Liver (tissue), 9 donors: ENCODE data around the gene NEK2. TPM values are rescaled to one million over a fixed set of nuclear protein-coding genes. Genes with fewer than 3 reads are reported as not detected.

Experiments
- DNase-seq: peaks from one replicate; pipeline ENCODE4 v3.0.0-alpha.2; 2017; ENCODE audit warnings: low spot score
- H3K27ac ChIP-seq, 2 donors: one replicate each; pipeline ENCODE4 v1.7.0; 2013; ENCODE audit warnings: inconsistent platforms in 2 of 2, low read length in 2 of 2, control low read depth in 1 of 2, low read depth in 1 of 2, mild to moderate bottlenecking in 1 of 2
- H3K27me3 ChIP-seq, 4 donors: one replicate each; pipeline versions ENCODE4 v1.6.1 to v1.7.0; 2013; ENCODE audit warnings: low read length in 3 of 4, inconsistent platforms in 1 of 4, mild to moderate bottlenecking in 1 of 4, moderate library complexity in 1 of 4; ENCODE audit not compliant: control insufficient read depth in 4 of 4, insufficient read depth in 4 of 4
- H3K36me3 ChIP-seq, 4 donors: one replicate each; pipeline versions ENCODE4 v1.6.1 to v1.7.0; 2013; ENCODE audit warnings: low read length in 3 of 4, mild to moderate bottlenecking in 3 of 4, low read depth in 1 of 4, moderate library complexity in 1 of 4; ENCODE audit not compliant: control insufficient read depth in 4 of 4, insufficient read depth in 3 of 4
- H3K4me1 ChIP-seq, 4 donors: one replicate each; pipeline versions ENCODE4 v1.6.1 to v1.7.0; 2013; ENCODE audit warnings: low read length in 3 of 4, mild to moderate bottlenecking in 3 of 4, moderate library complexity in 1 of 4; ENCODE audit not compliant: control insufficient read depth in 4 of 4, insufficient read depth in 4 of 4
- H3K4me3 ChIP-seq, 3 donors: one replicate each; pipeline versions ENCODE4 v1.6.1 to v1.7.0; 2013; ENCODE audit warnings: low read length in 3 of 3, control low read depth in 1 of 3, low read depth in 1 of 3, mild to moderate bottlenecking in 1 of 3
- H3K9ac ChIP-seq, 2 donors: one replicate each; pipeline ENCODE4 v1.7.0; 2013; ENCODE audit warnings: low read length in 2 of 2, mild to moderate bottlenecking in 2 of 2, moderate library complexity in 2 of 2, control low read depth in 1 of 2, low read depth in 1 of 2
- H3K9me3 ChIP-seq, 4 donors: one replicate each; pipeline versions ENCODE4 v1.6.1 to v1.7.0; 2013; ENCODE audit warnings: low read length in 3 of 4; ENCODE audit not compliant: control insufficient read depth in 4 of 4
- EGR1 ChIP-seq, 2 donors: IDR thresholded peaks; 2 replicates each; pipeline ENCODE4 v1.6.1; 2016 to 2018; ENCODE audit warnings: antibody characterized with exemption in 2 of 2, low read depth in 2 of 2
- FOXA2 ChIP-seq: IDR thresholded peaks from 2 replicates; pipeline ENCODE4 v1.6.1; 2016; ENCODE audit warnings: antibody characterized with exemption
- GABPA ChIP-seq, 2 donors: IDR thresholded peaks in 1 of 2; conservative IDR thresholded peaks in 1 of 2; 2 replicates each; pipeline ENCODE4 v1.6.1; 2016; ENCODE audit warnings: antibody characterized with exemption in 2 of 2, mild to moderate bottlenecking in 1 of 2, moderate library complexity in 1 of 2
- HNF4A ChIP-seq, 2 donors: conservative IDR thresholded peaks; 2 replicates each; pipeline ENCODE4 v1.6.1; 2016; ENCODE audit warnings: antibody characterized with exemption in 2 of 2, mild to moderate bottlenecking in 2 of 2
- HNF4G ChIP-seq: IDR thresholded peaks from 2 replicates; pipeline ENCODE4 v1.6.1; 2016; ENCODE audit warnings: antibody characterized with exemption
- JUND ChIP-seq, 2 donors: IDR thresholded peaks; 2 replicates each; pipeline ENCODE4 v1.6.1; 2016; ENCODE audit warnings: antibody characterized with exemption in 2 of 2
- NR2F2 ChIP-seq: IDR thresholded peaks from 2 replicates; pipeline ENCODE4 v1.6.1; 2016; ENCODE audit warnings: antibody characterized with exemption
- RAD21 ChIP-seq, 2 donors: IDR thresholded peaks; 2 replicates each; pipeline ENCODE4 v1.6.1; 2016; ENCODE audit warnings: antibody characterized with exemption in 2 of 2, mild to moderate bottlenecking in 2 of 2
- RXRA ChIP-seq, 2 donors: IDR thresholded peaks; 2 replicates each; pipeline ENCODE4 v1.6.1; 2017 to 2018; ENCODE audit warnings: antibody characterized with exemption in 2 of 2, mild to moderate bottlenecking in 1 of 2
- SP1 ChIP-seq: IDR thresholded peaks from 2 replicates; pipeline ENCODE4 v1.6.1; 2018; ENCODE audit warnings: antibody characterized with exemption, mild to moderate bottlenecking
- TAF1 ChIP-seq: conservative IDR thresholded peaks from 2 replicates; pipeline ENCODE4 v1.6.1; 2016; ENCODE audit warnings: antibody characterized with exemption, mild to moderate bottlenecking
- WGBS: extraction: QIAGEN DNeasy Blood & Tissue Kit; methylation state at CpG from one replicate; pipeline ENCODE4 v1.1.7; 2013; 5-methylcytosine and 5-hydroxymethylcytosine counted together
- polyA plus RNA-seq, 2 donors: library from polyadenylated mRNA; stranded (reverse) in 1 of 2; unstranded in 1 of 2; fragments of 200-250 nt in 1 of 2; fragments of >200 nt in 1 of 2; fragmentation: Nextera tagmentation in 1 of 2; extraction: Ambion mirVana in 1 of 2; gene quantifications; one replicate each; pipeline versions ENCODE4 v1.2.1 to v1.2.3, GENCODE V29; 2013 to 2015
- total RNA-seq, 2 donors: library from RNA; depleted of rRNA; stranded (reverse); fragments of >200 nt; gene quantifications; one replicate each; pipeline ENCODE4 v1.2.3, GENCODE V29; 2014
- TF ChIP-seq, protein P1 (sequence below): IDR thresholded peaks from 2 replicates; pipeline ENCODE4 v1.6.1; 2016; ENCODE audit warnings: antibody characterized with exemption, mild to moderate bottlenecking
- TF ChIP-seq, protein P2 (sequence below): IDR thresholded peaks from 2 replicates; pipeline ENCODE4 v1.6.1; 2016; ENCODE audit warnings: antibody characterized with exemption
- TF ChIP-seq, protein P3 (sequence below): IDR thresholded peaks from 2 replicates; pipeline ENCODE4 v1.6.1; 2016; ENCODE audit warnings: antibody characterized with exemption
- TF ChIP-seq, protein P4 (sequence below): fragments of 150-350 bp; IDR thresholded peaks from 2 replicates; pipeline ENCODE4 v1.5.1; 2017; ENCODE audit warnings: improper control_type of control experiment, low read depth, low read length; ENCODE audit not compliant: missing input control
- TF ChIP-seq, protein P5 (sequence below): IDR thresholded peaks from 2 replicates; pipeline ENCODE4 v1.6.1; 2016; ENCODE audit warnings: antibody characterized with exemption
- donor health status: healthy.
- donor health status: healthy.
- donor health status: healthy.
- donor health status: healthy.
- donor health status: healthy.

Gene NEK2
- total and polyA plus RNA-seq, 4 donors, result 0.29 to 25.7 (median 1.3) TPM; not detected in 1

DNA sequence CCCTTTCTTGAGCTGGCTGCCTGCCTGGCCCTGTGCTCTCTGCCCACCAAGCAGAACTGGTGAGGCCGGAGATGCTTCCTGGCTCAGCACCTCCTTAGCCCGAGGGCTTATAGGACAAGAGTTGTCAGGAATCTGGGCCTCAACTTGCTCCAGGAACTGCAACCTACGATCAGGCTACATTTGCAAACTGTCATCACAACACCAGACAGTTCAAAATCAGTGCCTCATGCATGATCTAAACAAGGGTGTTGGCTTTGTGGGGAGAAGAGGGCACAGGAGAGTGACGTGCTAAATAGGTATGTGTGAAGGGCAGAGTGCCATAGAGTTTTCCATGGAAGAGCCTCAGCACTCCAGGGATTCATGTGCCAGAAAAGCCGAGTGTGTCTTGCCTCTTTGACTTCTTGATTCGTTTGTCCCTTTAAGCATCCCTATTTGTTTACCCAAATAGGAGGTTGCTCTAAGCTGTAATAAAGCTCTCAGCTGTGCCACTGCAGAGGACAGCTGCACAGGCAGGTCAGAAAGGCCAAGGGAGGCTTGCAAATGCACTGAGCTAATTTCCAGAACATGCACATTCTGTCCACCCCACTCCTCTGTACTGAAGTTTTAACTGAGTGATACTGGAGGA is 30.2 kb upstream of the NEK2 start:
- Histone ChIP-seq H3K9me3 (no peaks in the 10 kb centered on the region), H3K9ac (no peak overlapping the region), H3K27ac (no peak overlapping the region), H3K4me3 (no peak overlapping the region), H3K36me3 (no peaks in the 10 kb centered on the region), H3K27me3 (no peaks in the 10 kb centered on the region), H3K4me1 (no peaks in the 10 kb centered on the region)
- no peak for DNase-seq
- TF ChIP-seq GABPA (IDR thresholded peaks at IDR 0.05 in 1 of 2, conservative IDR thresholded peaks at IDR 0.05 in 1 of 2) (no peak), JUND (IDR thresholded peaks at IDR 0.05) (no peak), HNF4A (conservative IDR thresholded peaks at IDR 0.05) (no peak)
- TF ChIP-seq, protein P1, sequence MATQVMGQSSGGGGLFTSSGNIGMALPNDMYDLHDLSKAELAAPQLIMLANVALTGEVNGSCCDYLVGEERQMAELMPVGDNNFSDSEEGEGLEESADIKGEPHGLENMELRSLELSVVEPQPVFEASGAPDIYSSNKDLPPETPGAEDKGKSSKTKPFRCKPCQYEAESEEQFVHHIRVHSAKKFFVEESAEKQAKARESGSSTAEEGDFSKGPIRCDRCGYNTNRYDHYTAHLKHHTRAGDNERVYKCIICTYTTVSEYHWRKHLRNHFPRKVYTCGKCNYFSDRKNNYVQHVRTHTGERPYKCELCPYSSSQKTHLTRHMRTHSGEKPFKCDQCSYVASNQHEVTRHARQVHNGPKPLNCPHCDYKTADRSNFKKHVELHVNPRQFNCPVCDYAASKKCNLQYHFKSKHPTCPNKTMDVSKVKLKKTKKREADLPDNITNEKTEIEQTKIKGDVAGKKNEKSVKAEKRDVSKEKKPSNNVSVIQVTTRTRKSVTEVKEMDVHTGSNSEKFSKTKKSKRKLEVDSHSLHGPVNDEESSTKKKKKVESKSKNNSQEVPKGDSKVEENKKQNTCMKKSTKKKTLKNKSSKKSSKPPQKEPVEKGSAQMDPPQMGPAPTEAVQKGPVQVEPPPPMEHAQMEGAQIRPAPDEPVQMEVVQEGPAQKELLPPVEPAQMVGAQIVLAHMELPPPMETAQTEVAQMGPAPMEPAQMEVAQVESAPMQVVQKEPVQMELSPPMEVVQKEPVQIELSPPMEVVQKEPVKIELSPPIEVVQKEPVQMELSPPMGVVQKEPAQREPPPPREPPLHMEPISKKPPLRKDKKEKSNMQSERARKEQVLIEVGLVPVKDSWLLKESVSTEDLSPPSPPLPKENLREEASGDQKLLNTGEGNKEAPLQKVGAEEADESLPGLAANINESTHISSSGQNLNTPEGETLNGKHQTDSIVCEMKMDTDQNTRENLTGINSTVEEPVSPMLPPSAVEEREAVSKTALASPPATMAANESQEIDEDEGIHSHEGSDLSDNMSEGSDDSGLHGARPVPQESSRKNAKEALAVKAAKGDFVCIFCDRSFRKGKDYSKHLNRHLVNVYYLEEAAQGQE, result no peak
- 78% methylated on average over 6 of the region's 6 CpGs for WGBS

DNA sequence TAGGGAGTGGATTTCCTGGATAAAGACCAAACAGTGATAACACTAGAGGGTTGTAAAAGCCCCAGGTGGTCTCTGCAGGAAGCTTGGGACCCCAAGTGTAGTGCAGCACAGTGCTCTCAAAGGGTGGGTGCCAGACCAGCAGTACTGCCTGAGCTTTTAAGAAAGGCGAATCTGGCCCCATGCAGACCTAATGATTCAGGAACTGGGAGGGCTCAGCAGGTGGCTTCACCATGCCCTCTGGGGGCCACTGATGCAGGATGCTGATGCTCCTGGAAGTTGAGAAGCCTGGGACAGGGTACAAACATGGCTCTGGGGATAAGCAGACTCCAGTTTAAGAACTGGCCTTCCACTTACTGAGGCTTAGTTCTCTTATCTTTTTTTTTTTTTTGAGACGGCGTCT is 29.1 kb upstream of the NEK2 start:
- H3K9me3 ChIP-seq, result no peaks in the 10 kb centered on the region
- 91% methylated on average over 3 of the region's 3 CpGs for WGBS

More for the DNA sequence above, 29.1 kb upstream of the NEK2 start:
- TF ChIP-seq FOXA2, result no peak
- no peak for TF ChIP-seq HNF4G
- TF ChIP-seq EGR1 (IDR thresholded peaks at IDR 0.05; ENCODE audit: low read depth in 2 of 2), result no peak
- TF ChIP-seq SP1, result no peak
- TF ChIP-seq, protein P2, sequence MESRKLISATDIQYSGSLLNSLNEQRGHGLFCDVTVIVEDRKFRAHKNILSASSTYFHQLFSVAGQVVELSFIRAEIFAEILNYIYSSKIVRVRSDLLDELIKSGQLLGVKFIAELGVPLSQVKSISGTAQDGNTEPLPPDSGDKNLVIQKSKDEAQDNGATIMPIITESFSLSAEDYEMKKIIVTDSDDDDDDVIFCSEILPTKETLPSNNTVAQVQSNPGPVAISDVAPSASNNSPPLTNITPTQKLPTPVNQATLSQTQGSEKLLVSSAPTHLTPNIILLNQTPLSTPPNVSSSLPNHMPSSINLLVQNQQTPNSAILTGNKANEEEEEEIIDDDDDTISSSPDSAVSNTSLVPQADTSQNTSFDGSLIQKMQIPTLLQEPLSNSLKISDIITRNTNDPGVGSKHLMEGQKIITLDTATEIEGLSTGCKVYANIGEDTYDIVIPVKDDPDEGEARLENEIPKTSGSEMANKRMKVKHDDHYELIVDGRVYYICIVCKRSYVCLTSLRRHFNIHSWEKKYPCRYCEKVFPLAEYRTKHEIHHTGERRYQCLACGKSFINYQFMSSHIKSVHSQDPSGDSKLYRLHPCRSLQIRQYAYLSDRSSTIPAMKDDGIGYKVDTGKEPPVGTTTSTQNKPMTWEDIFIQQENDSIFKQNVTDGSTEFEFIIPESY, result no peak
- TF ChIP-seq, protein P3, sequence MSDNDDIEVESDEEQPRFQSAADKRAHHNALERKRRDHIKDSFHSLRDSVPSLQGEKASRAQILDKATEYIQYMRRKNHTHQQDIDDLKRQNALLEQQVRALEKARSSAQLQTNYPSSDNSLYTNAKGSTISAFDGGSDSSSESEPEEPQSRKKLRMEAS, result no peak
- no peak for TF ChIP-seq NR2F2
- no peak for TF ChIP-seq RXRA (IDR thresholded peaks at IDR 0.05)
- no peak for TF ChIP-seq TAF1
- TF ChIP-seq JUND (IDR thresholded peaks at IDR 0.05), result no peak
- TF ChIP-seq RAD21 (IDR thresholded peaks at IDR 0.05), result no peak
- TF ChIP-seq, protein P4, sequence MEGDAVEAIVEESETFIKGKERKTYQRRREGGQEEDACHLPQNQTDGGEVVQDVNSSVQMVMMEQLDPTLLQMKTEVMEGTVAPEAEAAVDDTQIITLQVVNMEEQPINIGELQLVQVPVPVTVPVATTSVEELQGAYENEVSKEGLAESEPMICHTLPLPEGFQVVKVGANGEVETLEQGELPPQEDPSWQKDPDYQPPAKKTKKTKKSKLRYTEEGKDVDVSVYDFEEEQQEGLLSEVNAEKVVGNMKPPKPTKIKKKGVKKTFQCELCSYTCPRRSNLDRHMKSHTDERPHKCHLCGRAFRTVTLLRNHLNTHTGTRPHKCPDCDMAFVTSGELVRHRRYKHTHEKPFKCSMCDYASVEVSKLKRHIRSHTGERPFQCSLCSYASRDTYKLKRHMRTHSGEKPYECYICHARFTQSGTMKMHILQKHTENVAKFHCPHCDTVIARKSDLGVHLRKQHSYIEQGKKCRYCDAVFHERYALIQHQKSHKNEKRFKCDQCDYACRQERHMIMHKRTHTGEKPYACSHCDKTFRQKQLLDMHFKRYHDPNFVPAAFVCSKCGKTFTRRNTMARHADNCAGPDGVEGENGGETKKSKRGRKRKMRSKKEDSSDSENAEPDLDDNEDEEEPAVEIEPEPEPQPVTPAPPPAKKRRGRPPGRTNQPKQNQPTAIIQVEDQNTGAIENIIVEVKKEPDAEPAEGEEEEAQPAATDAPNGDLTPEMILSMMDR, result no peak
- TF ChIP-seq, protein P5, sequence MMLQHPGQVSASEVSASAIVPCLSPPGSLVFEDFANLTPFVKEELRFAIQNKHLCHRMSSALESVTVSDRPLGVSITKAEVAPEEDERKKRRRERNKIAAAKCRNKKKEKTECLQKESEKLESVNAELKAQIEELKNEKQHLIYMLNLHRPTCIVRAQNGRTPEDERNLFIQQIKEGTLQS, result no peak
- Histone ChIP-seq H3K9ac (no peak overlapping the region), H3K27me3 (no peaks in the 10 kb centered on the region), H3K27ac (no peak overlapping the region), H3K36me3 (no peaks in the 10 kb centered on the region), H3K4me3 (no peak overlapping the region), H3K4me1 (no peaks in the 10 kb centered on the region)
- DNase-seq, result no peak
